ENCODE results near the gene KRT2. TPM values are rescaled to one million over a fixed set of nuclear protein-coding genes. Genes with fewer than 3 reads are reported as not detected.

The KRT2 gene
- total RNA-seq, 4 donors from 2014 or later: 0.47 to 2.5 TPM; not detected in 2

- no peaks in the 10 kb centered on the region for H3K27me3 ChIP-seq
- TF ChIP-seq POLR2A (IDR thresholded peaks at IDR 0.05): no peak
- TF ChIP-seq CTCF (IDR thresholded peaks at IDR 0.05): no peak
Observed at GRCh38 chr12:52684431-52684830, 32.4 kb upstream of the KRT2 start.

GRCh38 chr12:52683575-52684300 is 31.7 kb upstream of the KRT2 start:
- Histone ChIP-seq H3K27me3 (no peaks in the 10 kb centered on the region), H3K27ac (no peak overlapping the region)
- TF ChIP-seq CTCF (IDR thresholded peaks at IDR 0.05): no peak
- TF ChIP-seq POLR2A (IDR thresholded peaks at IDR 0.05): no peak

More at GRCh38 chr12:52684431-52684830, 32.4 kb upstream of the KRT2 start:
- Histone ChIP-seq H3K27ac (no peak overlapping the region), H3K9me3 (no peaks in the 10 kb centered on the region), H3K4me3 (no peak overlapping the region), H3K36me3 (no peaks in the 10 kb centered on the region), H3K4me1 (peaks cover 0 to 6% (median 0%) of the 10 kb centered on the region in 4 donors)
- DNase-seq: no peak

GRCh38 chr12:52682938-52683574 is 31.0 kb upstream of the KRT2 start:
- Histone ChIP-seq H3K36me3 (no peaks in the 10 kb centered on the region), H3K27ac (no peak overlapping the region), H3K27me3 (no peaks in the 10 kb centered on the region), H3K4me3 (no peak overlapping the region), H3K4me1 (peaks cover 0 to 6% (median 0%) of the 10 kb centered on the region in 4 donors), H3K9me3 (no peaks in the 10 kb centered on the region)
- TF ChIP-seq CTCF (IDR thresholded peaks at IDR 0.05) (no peak), POLR2A (IDR thresholded peaks at IDR 0.05) (no peak)
- no peak for DNase-seq

More at GRCh38 chr12:52683575-52684300, 31.7 kb upstream of the KRT2 start:
- Histone ChIP-seq H3K9me3 (no peaks in the 10 kb centered on the region), H3K4me3 (no peak overlapping the region), H3K36me3 (no peaks in the 10 kb centered on the region), H3K4me1 (peaks cover 0 to 6% (median 0%) of the 10 kb centered on the region in 4 donors)
- no peak for DNase-seq

DNA sequence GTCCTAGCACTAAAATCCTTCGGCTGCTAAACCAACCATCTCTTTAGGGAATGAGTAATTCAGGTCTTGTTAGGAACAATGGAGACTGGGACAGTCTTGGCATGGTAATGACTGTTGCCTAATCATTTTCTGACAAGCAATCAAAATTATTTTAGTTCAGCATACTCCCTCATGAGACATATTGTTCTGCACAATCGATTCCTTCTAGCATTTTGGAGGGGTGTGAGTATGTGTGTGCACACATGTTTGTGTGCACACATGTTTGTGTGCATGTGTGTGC is 30.3 kb upstream of the KRT2 start:
- H3K27ac ChIP-seq: no peak overlapping the region
- no peak for TF ChIP-seq CTCF (IDR thresholded peaks at IDR 0.05)
- TF ChIP-seq POLR2A (IDR thresholded peaks at IDR 0.05): no peak
- no peaks in the 10 kb centered on the region for H3K36me3 ChIP-seq
- H3K4me3 ChIP-seq: no peak overlapping the region
- H3K9me3 ChIP-seq: no peaks in the 10 kb centered on the region
- H3K27me3 ChIP-seq: no peaks in the 10 kb centered on the region
- peaks cover 0 to 6% (median 0%) of the 10 kb centered on the region in 4 donors for H3K4me1 ChIP-seq
- DNase-seq: no peak

DNA sequence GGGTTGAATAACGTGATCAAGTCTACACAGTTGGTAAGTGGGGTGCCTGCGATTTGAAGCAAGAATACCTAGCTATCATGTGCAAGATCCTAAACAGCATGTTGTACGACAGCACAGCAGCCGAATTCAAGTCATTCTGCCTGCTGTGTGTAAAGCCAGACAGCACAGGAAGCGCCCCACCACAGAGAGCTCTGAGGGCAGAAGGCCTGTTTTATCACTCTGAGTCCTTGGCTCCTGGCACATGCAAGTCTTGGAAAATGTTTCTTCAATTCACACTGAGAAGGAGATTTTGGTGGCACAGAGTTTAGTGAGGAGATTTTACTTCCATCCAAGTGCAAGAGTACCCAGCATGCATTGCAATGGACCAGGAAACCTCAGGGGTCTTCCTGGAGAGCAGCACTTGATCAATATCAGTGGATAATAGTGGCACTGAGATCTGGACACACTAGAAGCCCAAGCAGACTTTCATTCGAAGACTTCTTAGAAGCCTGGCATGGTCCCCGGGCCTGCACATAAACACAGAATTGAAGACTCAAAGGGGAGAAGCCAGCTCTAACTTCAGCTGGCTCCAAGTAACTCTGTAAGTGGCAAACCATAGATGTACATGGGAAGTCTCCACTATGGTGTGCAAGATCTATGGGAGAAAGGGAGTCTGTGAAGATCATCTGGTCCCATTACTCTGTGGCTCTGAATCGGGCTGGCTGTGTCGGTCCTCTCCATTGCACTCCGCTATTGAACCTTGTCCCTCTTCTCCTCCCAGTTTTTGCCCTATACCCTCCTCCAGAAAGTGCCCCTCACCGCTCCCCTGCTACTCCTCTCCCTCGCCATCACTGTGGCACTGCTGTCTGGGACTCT is 29.7 kb upstream of the KRT2 start:
- no peak for TF ChIP-seq POLR2A (IDR thresholded peaks at IDR 0.05)

More for the DNA sequence above, 29.7 kb upstream of the KRT2 start:
- Histone ChIP-seq H3K27me3 (no peaks in the 10 kb centered on the region), H3K9me3 (no peaks in the 10 kb centered on the region), H3K27ac (no peak overlapping the region), H3K36me3 (no peaks in the 10 kb centered on the region), H3K4me1 (peaks cover 0 to 6% (median 0%) of the 10 kb centered on the region in 4 donors), H3K4me3 (no peak overlapping the region)
- no peak for DNase-seq

All from Peyer's patch (tissue), 4 donors.